Transverse colon (tissue), 4 donors: ENCODE data around the gene PPIL3. TPM values are rescaled to one million over a fixed set of nuclear protein-coding genes. Genes with fewer than 3 reads are reported as not detected.

ENCODE experiments used
- DNase-seq: peaks from one replicate; pipeline ENCODE4 v3.0.0-alpha.2; 2019
- H3K27ac ChIP-seq, 4 donors: fragments of 200-600 bp; sonication (generic); 2 replicates each; pipeline ENCODE4 v1.5.1; 2016 to 2018; ENCODE audit warnings: inconsistent platforms in 4 of 4
- H3K27me3 ChIP-seq: fragments of 200-600 bp; sonication (generic); 2 replicates; pipeline ENCODE4 v1.5.1; 2017; ENCODE audit warnings: inconsistent platforms
- H3K36me3 ChIP-seq, 4 donors: fragments of 200-600 bp; sonication (generic); 2 replicates each; pipeline ENCODE4 v1.5.1; 2017 to 2019; ENCODE audit warnings: inconsistent platforms in 4 of 4
- H3K4me1 ChIP-seq, 4 donors: fragments of 200-600 bp; sonication (generic); 2 replicates each; pipeline ENCODE4 v1.5.1; 2017 to 2020; ENCODE audit warnings: inconsistent platforms in 4 of 4
- H3K4me3 ChIP-seq, 4 donors: fragments of 200-600 bp; sonication (generic); 1 replicate in 1 of 4; 2 replicates in 3 of 4; pipeline versions ENCODE4 v1.5.1 to v1.6.1; 2017 to 2019; ENCODE audit warnings: inconsistent platforms in 4 of 4
- H3K9me3 ChIP-seq, 2 donors: fragments of 200-600 bp; sonication (generic); 2 replicates each; pipeline ENCODE4 v1.5.1; 2017 to 2019; ENCODE audit warnings: inconsistent platforms in 2 of 2
- EP300 ChIP-seq: sonication (generic); formaldehyde crosslinking; IDR thresholded peaks from one replicate; pipeline ENCODE4 v1.6.1; 2017; ENCODE audit warnings: antibody characterized with exemption, low read depth
- POLR2A ChIP-seq: fragments of 450-650 bp; IDR thresholded peaks from one replicate; pipeline ENCODE4 v1.6.1; 2016; ENCODE audit warnings: antibody characterized with exemption, mild to moderate bottlenecking, moderate library complexity
- POLR2AphosphoS5 ChIP-seq, 3 donors: sonication (generic); formaldehyde crosslinking; IDR thresholded peaks; one replicate each; pipeline ENCODE4 v1.6.1; 2016; ENCODE audit warnings: antibody characterized with exemption in 3 of 3
- WGBS, 2 donors: methylation state at CpG; one replicate each; pipeline ENCODE4 v1.1.5; 2018; ENCODE audit warnings: low coverage in 1 of 2; 5-methylcytosine and 5-hydroxymethylcytosine counted together
- in situ Hi-C, 4 donors: fragments of 200-750 bp; cut with MboI; loops; one replicate each; pipeline versions ENCODE4 v1.15.0 to v1.15.1; 2017; ENCODE audit warnings: low sequenced_read_pairs in 3 of 4, low pct_ligation_motif_present in 1 of 4, low pct_unique_long_range_greater_than_20kb in 1 of 4
- intact Hi-C: fragments of 100-400 bp; cut with DNase I; formaldehyde crosslinking; loops from one replicate; pipeline ENCODE4 v1.15.1; 2023; ENCODE audit warnings: low total_unique reads
- total RNA-seq, 4 donors: library from RNA; depleted of rRNA; stranded (reverse); fragments of >200 nt; gene quantifications; one replicate each; pipeline ENCODE4 v1.1.0, GENCODE V29; 2016
- TF ChIP-seq, protein P1 (sequence below), 5 experiments: fragments of 200-600 bp in 3 of 5; fragments of 450-650 bp in 2 of 5; sonication (generic) in 3 of 5; IDR thresholded peaks; 1 replicate in 2 of 5; 2 replicates in 3 of 5; pipeline ENCODE4 v1.5.1; 2016 to 2017; ENCODE audit warnings: antibody characterized with exemption in 5 of 5, inconsistent platforms in 3 of 5, mild to moderate bottlenecking in 2 of 5, moderate library complexity in 1 of 5

The PPIL3 gene
- total RNA-seq, 4 donors from 2014 or later, result 16.8 to 18.4 (median 17.7) TPM

DNA sequence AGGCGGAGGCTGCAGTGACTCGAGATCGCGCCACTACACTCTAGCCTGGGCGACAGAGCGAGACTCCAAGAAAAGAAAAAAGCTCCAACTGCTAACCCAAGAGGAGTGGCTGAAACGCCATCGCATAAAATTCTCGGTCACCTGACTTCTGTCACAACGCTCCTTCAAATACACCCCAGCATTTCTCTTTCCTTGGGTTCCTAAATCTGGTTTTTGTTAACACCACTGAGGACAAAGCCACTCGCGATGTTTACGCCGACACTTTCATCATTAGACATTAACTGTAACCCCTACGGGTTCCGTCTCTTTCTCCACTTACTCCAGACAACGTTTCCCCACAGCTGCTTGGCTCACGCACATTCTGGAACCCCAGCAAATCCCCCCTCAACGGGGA lies 25.1 kb downstream of the PPIL3 start:
- Histone ChIP-seq H3K27ac (peak overlapping the region; percentile 98 to 100 (median 99)), H3K36me3 (peaks cover 0 to 19% (median 4%) of the 10 kb centered on the region in 4 donors), H3K4me3 (peak overlapping the region; percentile 73 to 92 (median 80)), H3K27me3 (no peaks in the 10 kb centered on the region), H3K4me1 (peaks cover 9 to 48% (median 29%) of the 10 kb centered on the region in 4 donors), H3K9me3 (no peaks in the 10 kb centered on the region)
- TF ChIP-seq POLR2AphosphoS5 (IDR thresholded peaks at IDR 0.05) (no peak), POLR2A (no peak), EP300 (no peak)
- TF ChIP-seq, protein P1, sequence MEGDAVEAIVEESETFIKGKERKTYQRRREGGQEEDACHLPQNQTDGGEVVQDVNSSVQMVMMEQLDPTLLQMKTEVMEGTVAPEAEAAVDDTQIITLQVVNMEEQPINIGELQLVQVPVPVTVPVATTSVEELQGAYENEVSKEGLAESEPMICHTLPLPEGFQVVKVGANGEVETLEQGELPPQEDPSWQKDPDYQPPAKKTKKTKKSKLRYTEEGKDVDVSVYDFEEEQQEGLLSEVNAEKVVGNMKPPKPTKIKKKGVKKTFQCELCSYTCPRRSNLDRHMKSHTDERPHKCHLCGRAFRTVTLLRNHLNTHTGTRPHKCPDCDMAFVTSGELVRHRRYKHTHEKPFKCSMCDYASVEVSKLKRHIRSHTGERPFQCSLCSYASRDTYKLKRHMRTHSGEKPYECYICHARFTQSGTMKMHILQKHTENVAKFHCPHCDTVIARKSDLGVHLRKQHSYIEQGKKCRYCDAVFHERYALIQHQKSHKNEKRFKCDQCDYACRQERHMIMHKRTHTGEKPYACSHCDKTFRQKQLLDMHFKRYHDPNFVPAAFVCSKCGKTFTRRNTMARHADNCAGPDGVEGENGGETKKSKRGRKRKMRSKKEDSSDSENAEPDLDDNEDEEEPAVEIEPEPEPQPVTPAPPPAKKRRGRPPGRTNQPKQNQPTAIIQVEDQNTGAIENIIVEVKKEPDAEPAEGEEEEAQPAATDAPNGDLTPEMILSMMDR (IDR thresholded peaks at IDR 0.05), result no peak
- no peak for DNase-seq
- intact Hi-C loops, result no loop called here
- 0% methylated on average over 8 to 19 of the region's 19 CpGs for WGBS, 2 donors
- in situ Hi-C loops, result loop anchor here in 2 of 4 donors (10.0 to 25.0 kb wide), 2 partner anchors 49 to 551 kb away; partner anchors contain the start of genes BZW1 (in 1 of the 2) and SPATS2L (in 1 of the 2)

DNA sequence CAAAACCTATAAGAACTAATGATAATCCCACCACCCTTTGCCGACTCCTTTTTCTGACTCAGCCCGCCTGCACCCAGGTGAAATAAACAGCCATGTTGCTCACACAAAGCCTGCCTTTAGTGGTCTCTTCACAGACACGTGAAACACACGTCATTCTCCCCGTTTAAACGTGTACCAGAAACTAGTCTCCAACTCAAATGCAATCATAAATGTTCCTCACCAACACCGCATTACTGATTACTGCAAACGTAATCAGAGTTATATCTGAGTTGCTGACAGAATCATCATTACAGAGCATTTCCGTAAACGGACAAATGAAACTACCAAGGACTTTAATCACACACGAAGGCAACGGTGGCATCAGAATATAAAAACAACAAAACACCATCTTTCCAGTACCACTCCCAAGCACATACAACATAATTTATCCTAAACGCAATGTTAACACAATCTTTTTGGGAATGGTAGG lies 26.3 kb downstream of the PPIL3 start:
- Histone ChIP-seq H3K27ac (peak overlapping the region; percentile 98 to 100 (median 99)), H3K27me3 (no peaks in the 10 kb centered on the region), H3K9me3 (no peaks in the 10 kb centered on the region), H3K4me1 (peaks cover 12 to 57% (median 32%) of the 10 kb centered on the region in 4 donors), H3K36me3 (peaks cover 0 to 31% (median 12%) of the 10 kb centered on the region in 4 donors), H3K4me3 (peak overlapping the region; percentile 73 to 92 (median 80))
- in situ Hi-C loops, result loop anchor here in 2 of 4 donors (10.0 to 25.0 kb wide), 2 partner anchors 48 to 550 kb away; partner anchors contain the start of genes BZW1 (in 1 of the 2) and SPATS2L (in 1 of the 2)
- TF ChIP-seq EP300, result no peak
- TF ChIP-seq, protein P1 (IDR thresholded peaks at IDR 0.05), result no peak
- peak; percentile 79 to 90 (median 81) for TF ChIP-seq POLR2AphosphoS5 (IDR thresholded peaks at IDR 0.05)
- TF ChIP-seq POLR2A, result peak; percentile 52
- intact Hi-C loops, result no loop called here
- 0% methylated on average over 6 to 13 of the region's 13 CpGs for WGBS, 2 donors
- peak; percentile 27 for DNase-seq

DNA sequence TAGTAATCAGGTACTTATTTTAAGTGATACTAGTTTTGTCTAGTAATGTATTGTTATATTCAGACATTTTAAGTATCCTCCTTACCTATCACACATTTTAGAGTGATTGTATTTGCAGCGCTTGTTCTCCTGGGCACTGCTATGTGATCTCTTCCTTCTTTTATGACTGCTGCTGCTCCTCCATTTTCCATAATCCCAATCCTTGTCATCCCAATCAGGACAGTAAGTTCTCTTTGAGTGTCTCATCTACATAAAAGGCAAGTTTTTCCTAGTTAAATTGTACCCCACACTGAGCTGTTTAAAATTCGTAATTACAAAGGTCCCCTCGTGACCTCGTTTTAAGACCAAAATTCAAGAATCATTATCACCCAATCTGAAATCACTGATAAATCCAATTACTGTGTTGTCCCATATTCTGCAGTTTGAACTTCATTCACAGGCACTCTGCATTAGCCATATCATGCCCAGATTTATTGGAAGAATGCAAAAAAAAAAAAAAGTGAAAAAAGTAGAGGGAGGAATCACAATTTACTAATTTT lies 27.2 kb downstream of the PPIL3 start:
- no peaks in the 10 kb centered on the region for H3K9me3 ChIP-seq
- DNase-seq, result no peak

More for the DNA sequence above, 27.2 kb downstream of the PPIL3 start:
- no peaks in the 10 kb centered on the region for H3K27me3 ChIP-seq
- no peak for TF ChIP-seq EP300
- TF ChIP-seq, protein P1 (IDR thresholded peaks at IDR 0.05), result no peak
- TF ChIP-seq POLR2AphosphoS5 (IDR thresholded peaks at IDR 0.05), result no peak
- TF ChIP-seq POLR2A, result no peak
- intact Hi-C loops (no loop called here), in situ Hi-C loops (loop anchor here in 2 of 4 donors (10.0 to 25.0 kb wide), 2 partner anchors 47 to 549 kb away; partner anchors contain the start of genes BZW1 (in 1 of the 2) and SPATS2L (in 1 of the 2))
- H3K4me3 ChIP-seq, result peak overlapping the region; percentile 73 to 92 (median 80)
- H3K27ac ChIP-seq, result peak overlapping the region; percentile 98 to 100 (median 99)
- H3K36me3 ChIP-seq, result peaks cover 0 to 40% (median 16%) of the 10 kb centered on the region in 4 donors
- 0 to 8% methylated on average over 3 to 4 of the region's 4 CpGs for WGBS, 2 donors
- H3K4me1 ChIP-seq, result peaks cover 12 to 51% (median 32%) of the 10 kb centered on the region in 4 donors
